ENCODE results near the gene AIM2. TPM values are rescaled to one million over a fixed set of nuclear protein-coding genes. Genes with fewer than 3 reads are reported as not detected.

Gene AIM2
- total RNA-seq, 1 experiment from 2014 or later, result 1.7 TPM

GRCh38 chr1:159023723-159024122, 52.8 kb downstream of the AIM2 start:
- DNase-seq (ENCODE audit: low read depth), result no peak

- peak; percentile 83 for DNase-seq (ENCODE audit: low read depth)
These were observed 61.1 kb downstream of the AIM2 start for GRCh38 chr1:159015440-159015909.

GRCh38 chr1:159014851-159015250, 61.7 kb downstream of the AIM2 start:
- DNase-seq (ENCODE audit: low read depth), result no peak

GRCh38 chr1:159014003-159014571, 62.5 kb downstream of the AIM2 start:
- no peak for DNase-seq (ENCODE audit: low read depth)

GRCh38 chr1:159012495-159012894, 64.1 kb downstream of the AIM2 start:
- peak; percentile 36 for DNase-seq (ENCODE audit: low read depth)

Other genes with a start within 250 kb of the AIM2 start
- gene MNDA, start 245.4 kb downstream of the AIM2 start, total RNA-seq (2014; rRNA removed; shearing (Covaris generic)), result not detected in 2 replicates
- not detected in 2 replicates for gene PYHIN1, start 145.2 kb downstream of the AIM2 start, total RNA-seq (2014; rRNA removed; shearing (Covaris generic))
- 75.9 and 103 TPM in 2 replicates for gene IFI16, start 66.9 kb downstream of the AIM2 start, total RNA-seq (2014; rRNA removed; shearing (Covaris generic))
- 0.47 and 0.54 TPM in 2 replicates for gene CADM3, start 94.8 kb upstream of the AIM2 start, total RNA-seq (2014; rRNA removed; shearing (Covaris generic))
- not detected in 2 replicates for gene ACKR1, start 128.1 kb upstream of the AIM2 start, total RNA-seq (2014; rRNA removed; shearing (Covaris generic))
- not detected in 2 replicates for gene FCER1A, start 225.6 kb upstream of the AIM2 start, total RNA-seq (2014; rRNA removed; shearing (Covaris generic))

All from M059J (cell line).